HFFc6 (cell line): Measurements from ENCODE around the gene MMP25. TPM values are rescaled to one million over a fixed set of nuclear protein-coding genes. Genes with fewer than 3 reads are reported as not detected.

Experiments used
- DNase-seq: peaks from one replicate; pipeline ENCODE4 v3.0.0-alpha.2; 2018
- H3K27ac Mint-ChIP-seq: 2 replicates; pipeline ENCODE4 v1.8.0; 2020; ENCODE audit warnings: mild to moderate bottlenecking, mixed read lengths
- H3K27me3 Mint-ChIP-seq: 2 replicates; pipeline ENCODE4 v1.8.0; 2021; ENCODE audit warnings: mild to moderate bottlenecking, moderate library complexity, mixed read lengths; ENCODE audit not compliant: insufficient read depth
- H3K36me3 Mint-ChIP-seq: 2 replicates; pipeline ENCODE4 v1.8.0; 2021; ENCODE audit warnings: low read depth, mixed read lengths
- H3K4me1 Mint-ChIP-seq: 2 replicates; pipeline ENCODE4 v1.8.0; 2020; ENCODE audit warnings: low read depth, mixed read lengths
- H3K4me3 Mint-ChIP-seq: 2 replicates; pipeline ENCODE4 v1.8.0; 2020; ENCODE audit warnings: mild to moderate bottlenecking, moderate library complexity, mixed read lengths
- H3K9me3 Mint-ChIP-seq: 2 replicates; pipeline ENCODE4 v1.8.0; 2020; ENCODE audit warnings: mild to moderate bottlenecking, mixed read lengths
- total RNA-seq, 6 experiments: library from RNA; stranded (reverse); fragmentation: NEBNext Ultra II Directional; extraction: Animal tissue kit (Norgen Biotek cat#: 25700); gene quantifications; 2 replicates in 1 of 6; 3 replicates in 5 of 6; pipeline ENCODE4 v1.2.3, GENCODE V29; 2021
- TF ChIP-seq, protein P1 (sequence below): fragments of 200-600 bp; sonication (generic); IDR thresholded peaks from 2 replicates; pipeline ENCODE4 v1.5.0; 2021; ENCODE audit warnings: antibody characterized with exemption, mild to moderate bottlenecking

MMP25 gene
- total RNA-seq, 6 experiments from 2014 or later, result 0.05 to 0.17 (median 0.07) TPM; not detected in 3

DNA sequence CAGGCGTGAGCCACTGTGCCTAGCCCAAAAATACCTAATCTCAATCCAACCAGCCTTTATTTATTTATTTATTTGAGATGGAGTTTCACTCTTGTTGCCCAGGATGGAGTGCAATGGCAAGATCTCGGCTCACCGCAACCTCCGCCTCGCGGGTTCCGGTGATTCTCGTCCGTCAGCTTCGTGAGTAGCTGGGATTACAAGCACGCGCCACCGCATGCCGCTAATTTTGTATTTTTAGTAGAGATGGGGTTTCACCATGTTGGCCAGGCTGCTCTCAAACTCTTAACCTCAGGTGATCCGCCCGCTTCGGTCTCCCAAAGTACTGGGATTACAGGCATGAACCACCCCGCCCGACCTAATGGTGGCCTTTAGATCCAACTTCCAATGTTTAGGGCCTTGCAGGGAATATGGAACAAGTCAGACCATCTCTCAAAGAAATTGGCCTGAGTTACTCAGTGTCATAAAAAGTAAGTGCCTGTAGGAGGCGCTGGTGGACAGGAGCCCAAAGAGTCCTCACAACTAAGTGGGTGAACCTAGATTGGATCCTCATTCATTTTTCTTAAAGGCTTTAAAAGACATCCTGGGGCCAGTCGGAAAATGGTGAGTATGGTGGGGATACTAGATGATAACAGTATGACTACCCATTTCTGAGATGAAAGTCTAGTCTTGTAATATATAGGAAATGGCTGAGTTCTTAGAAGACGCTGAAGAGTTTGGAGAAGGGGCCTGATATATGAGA lies 48.1 kb downstream of the MMP25 start:
- Mint-ChIP-seq H3K27me3 (peaks cover 32% of the 10 kb centered on the region), H3K36me3 (no peaks in the 10 kb centered on the region), H3K4me1 (peaks cover 6% of the 10 kb centered on the region; the same call in 1 of the 2 replicates), H3K9me3 (no peaks in the 10 kb centered on the region), H3K27ac (no peak overlapping the region), H3K4me3 (no peak overlapping the region)
- peak; percentile 20 for DNase-seq
- TF ChIP-seq, protein P1, sequence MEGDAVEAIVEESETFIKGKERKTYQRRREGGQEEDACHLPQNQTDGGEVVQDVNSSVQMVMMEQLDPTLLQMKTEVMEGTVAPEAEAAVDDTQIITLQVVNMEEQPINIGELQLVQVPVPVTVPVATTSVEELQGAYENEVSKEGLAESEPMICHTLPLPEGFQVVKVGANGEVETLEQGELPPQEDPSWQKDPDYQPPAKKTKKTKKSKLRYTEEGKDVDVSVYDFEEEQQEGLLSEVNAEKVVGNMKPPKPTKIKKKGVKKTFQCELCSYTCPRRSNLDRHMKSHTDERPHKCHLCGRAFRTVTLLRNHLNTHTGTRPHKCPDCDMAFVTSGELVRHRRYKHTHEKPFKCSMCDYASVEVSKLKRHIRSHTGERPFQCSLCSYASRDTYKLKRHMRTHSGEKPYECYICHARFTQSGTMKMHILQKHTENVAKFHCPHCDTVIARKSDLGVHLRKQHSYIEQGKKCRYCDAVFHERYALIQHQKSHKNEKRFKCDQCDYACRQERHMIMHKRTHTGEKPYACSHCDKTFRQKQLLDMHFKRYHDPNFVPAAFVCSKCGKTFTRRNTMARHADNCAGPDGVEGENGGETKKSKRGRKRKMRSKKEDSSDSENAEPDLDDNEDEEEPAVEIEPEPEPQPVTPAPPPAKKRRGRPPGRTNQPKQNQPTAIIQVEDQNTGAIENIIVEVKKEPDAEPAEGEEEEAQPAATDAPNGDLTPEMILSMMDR, result peak; percentile 77

DNA sequence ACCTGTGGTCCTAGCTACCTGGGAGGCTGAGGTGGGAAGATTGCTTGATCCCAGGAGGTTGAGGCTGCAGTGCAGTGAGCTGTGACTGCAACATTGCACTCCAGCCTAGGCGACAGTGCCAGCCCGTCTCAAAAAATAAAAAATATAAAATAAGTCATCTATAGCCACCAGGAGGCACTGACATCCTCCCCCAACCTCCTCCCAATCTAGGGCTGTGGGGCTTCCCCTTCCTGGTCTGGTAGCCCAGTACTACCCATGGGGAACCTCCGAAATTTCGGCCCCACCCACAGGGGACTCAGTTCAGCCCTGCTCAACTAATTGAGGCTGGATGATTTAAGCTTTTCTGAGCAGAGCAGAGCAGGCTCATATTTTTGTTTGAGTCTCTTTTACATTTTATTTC lies 49.5 kb downstream of the MMP25 start:
- no peaks in the 10 kb centered on the region for H3K9me3 Mint-ChIP-seq
- no peak overlapping the region for H3K27ac Mint-ChIP-seq
- H3K36me3 Mint-ChIP-seq, result no peaks in the 10 kb centered on the region
- TF ChIP-seq, protein P1, result peak; percentile 57
- peaks cover 16% of the 10 kb centered on the region for H3K4me1 Mint-ChIP-seq
- peaks cover 34% of the 10 kb centered on the region for H3K27me3 Mint-ChIP-seq
- DNase-seq, result no peak
- no peak overlapping the region for H3K4me3 Mint-ChIP-seq

DNA sequence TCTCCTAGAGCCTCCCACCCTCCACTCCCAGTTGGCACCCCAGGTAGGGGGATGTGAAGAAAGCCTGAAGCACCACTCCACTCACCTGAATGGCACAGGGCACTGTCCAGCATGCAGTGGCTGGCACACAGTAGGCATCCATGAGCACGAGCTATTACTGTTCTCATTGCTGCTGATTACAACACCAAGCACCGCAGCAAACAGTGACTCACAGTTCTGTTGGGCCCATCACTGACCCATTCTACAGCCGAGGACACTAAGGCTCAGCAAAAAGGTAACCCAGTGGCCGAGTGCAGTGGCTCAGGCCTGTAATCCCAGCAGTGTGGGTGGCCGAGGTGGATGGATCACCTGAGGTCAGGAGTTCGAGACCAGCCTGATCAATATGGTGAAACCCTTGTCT lies 50.0 kb downstream of the MMP25 start:
- no peaks in the 10 kb centered on the region for H3K36me3 Mint-ChIP-seq
- no peaks in the 10 kb centered on the region for H3K9me3 Mint-ChIP-seq
- TF ChIP-seq, protein P1, result no peak
- no peak overlapping the region for H3K27ac Mint-ChIP-seq
- no peak for DNase-seq
- peaks cover 29% of the 10 kb centered on the region for H3K27me3 Mint-ChIP-seq
- H3K4me1 Mint-ChIP-seq, result peaks cover 21% of the 10 kb centered on the region
- no peak overlapping the region for H3K4me3 Mint-ChIP-seq

DNA sequence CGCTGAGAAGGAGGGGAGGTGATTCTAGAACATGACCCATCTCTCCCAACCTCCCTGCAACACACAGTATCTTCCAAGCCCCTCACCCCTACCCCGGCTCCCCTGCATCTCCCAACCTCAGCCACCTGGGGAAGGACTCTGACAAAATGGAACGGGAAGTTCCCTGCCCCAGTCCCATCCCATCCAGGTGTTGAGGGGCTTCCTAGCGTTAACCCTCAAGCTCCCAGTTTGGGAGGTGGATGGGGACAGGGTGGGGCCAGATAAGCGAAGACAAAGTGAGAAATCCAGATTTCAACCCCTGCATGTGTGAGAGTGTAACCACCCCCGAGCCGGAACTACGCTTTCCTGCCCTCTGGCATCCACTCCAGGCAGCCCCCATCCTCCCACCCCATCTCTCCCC lies 50.9 kb downstream of the MMP25 start:
- no peak overlapping the region for H3K27ac Mint-ChIP-seq
- TF ChIP-seq, protein P1, result no peak
- H3K4me1 Mint-ChIP-seq, result peaks cover 24% of the 10 kb centered on the region
- H3K27me3 Mint-ChIP-seq, result peaks cover 23% of the 10 kb centered on the region
- no peak overlapping the region for H3K4me3 Mint-ChIP-seq
- no peaks in the 10 kb centered on the region for H3K36me3 Mint-ChIP-seq
- no peak for DNase-seq
- no peaks in the 10 kb centered on the region for H3K9me3 Mint-ChIP-seq

DNA sequence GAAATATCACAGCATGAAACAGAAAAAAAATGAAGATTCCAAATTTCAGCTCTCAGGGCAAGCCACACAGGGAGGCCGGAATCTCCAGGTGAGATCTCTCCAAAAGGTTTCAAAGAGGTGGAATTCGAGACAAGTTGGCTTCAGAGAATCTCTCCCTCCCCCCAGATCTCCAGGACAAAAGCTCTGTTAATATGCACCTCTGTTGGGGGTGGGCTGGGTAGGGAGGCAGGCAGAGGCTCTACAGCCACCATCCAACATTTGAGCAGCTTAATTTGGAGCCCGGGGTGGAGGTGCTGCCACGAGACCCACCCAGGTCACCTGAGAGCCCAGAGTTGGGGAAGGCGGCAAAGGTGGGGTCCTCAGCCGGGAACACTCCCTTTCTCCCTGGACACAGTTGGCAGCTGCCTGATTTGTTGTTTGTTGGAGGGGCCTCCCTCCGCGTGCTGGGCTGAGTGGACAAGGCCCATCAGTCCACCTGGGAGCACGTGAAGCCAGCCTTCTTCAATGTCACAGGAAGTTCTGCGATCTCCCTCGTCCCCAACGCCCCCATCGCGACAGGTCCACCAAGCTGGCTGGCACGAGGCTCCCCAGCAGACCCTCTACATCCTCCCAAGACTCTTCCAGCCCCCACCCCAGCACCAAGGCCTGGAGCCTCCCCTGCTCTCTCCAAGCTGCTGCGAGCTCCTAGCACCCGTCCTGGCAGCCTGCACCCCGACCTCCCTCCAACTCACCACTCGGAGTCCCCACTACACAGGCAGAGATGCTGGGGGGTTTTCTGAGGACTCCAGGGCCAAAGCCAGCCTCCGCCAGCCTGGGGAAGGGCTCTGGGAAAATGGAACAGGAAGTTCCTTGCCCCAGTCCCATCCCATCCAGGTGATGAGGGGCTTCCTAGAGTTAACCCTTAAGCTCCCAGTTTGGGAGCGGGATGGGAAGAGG lies 52.4 kb downstream of the MMP25 start, which contains the start of gene ZSCAN10:
Gene ZSCAN10, minus strand, starts transcription at position 836 of the 936 bp plus-strand sequence. CDS start 6,357 bp downstream, outside the sequence.
- Mint-ChIP-seq H3K27me3 (peaks cover 18% of the 10 kb centered on the region), H3K4me1 (peaks cover 24% of the 10 kb centered on the region), H3K27ac (no peak within 1 kb of the TSS), H3K4me3 (peak within 1 kb of the TSS; percentile 72), H3K9me3 (no peaks in the 10 kb centered on the region), H3K36me3 (no peaks in the 10 kb centered on the region)
- TF ChIP-seq, protein P1, result no peak
- no peak for DNase-seq
